Iris pigment epithelial cell (primary cell): ENCODE measurements around the gene ULK1.
"Not testable (repeated sequence)": the region's sequence is repeated elsewhere in the genome, so short reads cannot be mapped to it uniquely, and the experiment has no call there.

Experiments
- DNase-seq: peaks from one replicate; pipeline ENCODE4 v3.0.0-alpha.2; 2011; ENCODE audit warnings: low read depth

The ULK1 gene

GRCh38 chr12:131943389-131943788 is 49.0 kb downstream of the ULK1 start:
- no peak for DNase-seq

DNA sequence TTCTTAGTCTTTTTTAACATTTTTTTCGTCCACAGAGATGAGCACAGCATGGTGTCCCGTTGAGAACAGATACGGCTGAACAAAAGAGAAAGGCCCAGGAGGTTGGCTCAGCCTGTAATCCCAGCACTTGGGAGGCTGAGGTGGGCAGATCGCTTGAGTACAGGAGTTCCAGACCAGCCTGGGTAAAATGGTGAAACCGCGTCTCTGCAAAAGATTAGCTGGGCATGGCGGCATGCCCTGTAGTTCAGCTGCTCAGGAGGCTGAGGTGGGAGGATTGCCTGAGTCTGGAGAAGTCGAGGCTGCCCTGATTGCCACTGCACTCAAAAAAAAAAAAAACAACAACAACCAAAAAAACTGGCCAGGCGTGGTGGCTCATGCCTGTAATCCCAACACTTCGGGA is 49.5 kb downstream of the ULK1 start:
- DNase-seq = no peak

- DNase-seq = no peak
Observed at GRCh38 chr12:131944601-131945251, 50.3 kb downstream of the ULK1 start.

- DNase-seq = no peak
Observed at GRCh38 chr12:131946757-131947156, 52.3 kb downstream of the ULK1 start.

GRCh38 chr12:131947482-131948027 is 53.1 kb downstream of the ULK1 start:
- DNase-seq = no peak

GRCh38 chr12:131948166-131948712 is 53.8 kb downstream of the ULK1 start:
- DNase-seq = no peak

DNA sequence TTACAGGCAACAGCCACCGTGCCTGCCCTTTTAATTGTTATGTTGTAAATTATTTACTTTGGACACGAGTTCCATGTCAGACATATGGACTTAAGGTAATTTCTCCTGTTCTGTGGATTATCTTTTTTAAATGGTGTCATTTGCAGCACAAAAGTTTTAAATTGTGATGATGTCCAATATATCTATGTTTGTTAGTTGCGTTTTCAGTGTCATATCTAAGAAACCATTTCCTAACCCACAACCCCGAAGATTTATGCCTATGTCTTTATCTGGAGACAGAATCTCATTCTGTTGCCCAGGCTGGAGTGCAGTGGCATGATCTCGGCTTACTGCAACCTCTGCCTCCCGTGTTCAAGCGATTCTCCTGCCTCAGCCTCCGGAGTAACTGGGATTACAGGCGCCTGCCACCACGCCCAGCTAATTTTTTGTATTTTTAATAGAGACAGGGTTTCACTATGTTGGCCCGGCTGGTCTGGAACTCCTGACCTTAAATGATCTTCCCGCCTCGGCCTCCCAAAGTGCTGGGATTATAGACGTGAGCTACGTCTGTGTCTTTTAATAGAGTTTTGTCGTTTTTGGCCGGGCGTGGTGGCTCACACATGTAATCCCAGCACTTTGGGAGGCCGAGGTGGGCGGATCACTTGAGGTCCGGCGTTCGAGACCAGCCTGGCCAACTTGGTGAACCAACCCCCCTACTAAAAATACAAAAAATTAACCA is 54.5 kb downstream of the ULK1 start:
- not testable (repeated sequence) for DNase-seq

GRCh38 chr12:131949431-131950181 is 55.2 kb downstream of the ULK1 start, which contains the start of gene EP400:
Gene EP400 (plus strand): TSS chr12:131949942. CDS start chr12:131960620, 10,678 bp downstream.
- DNase-seq = peak; percentile 93

- no peak for DNase-seq
Observed at GRCh38 chr12:131950182-131950913, 55.9 kb downstream of the ULK1 start.

DNA sequence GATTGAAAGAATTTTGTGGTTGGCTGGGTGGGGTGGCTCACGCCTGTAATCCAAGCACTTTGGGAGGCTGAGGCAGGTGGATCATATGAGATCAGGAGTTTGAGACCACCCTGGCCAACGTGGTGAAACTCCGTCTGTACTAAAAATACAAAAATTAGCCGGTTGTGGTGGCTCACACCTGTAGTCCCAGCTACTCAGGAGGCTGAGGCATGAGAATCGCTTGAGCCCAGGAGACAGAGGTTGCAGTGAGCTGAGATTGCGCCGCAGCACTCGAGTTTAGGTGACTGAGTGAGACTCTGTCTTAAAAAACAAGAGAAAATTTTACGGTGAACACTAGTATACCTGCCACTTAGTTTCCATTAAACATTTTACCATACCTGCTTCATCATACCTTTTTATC is 59.4 kb downstream of the ULK1 start:
- not testable (repeated sequence) for DNase-seq

DNA sequence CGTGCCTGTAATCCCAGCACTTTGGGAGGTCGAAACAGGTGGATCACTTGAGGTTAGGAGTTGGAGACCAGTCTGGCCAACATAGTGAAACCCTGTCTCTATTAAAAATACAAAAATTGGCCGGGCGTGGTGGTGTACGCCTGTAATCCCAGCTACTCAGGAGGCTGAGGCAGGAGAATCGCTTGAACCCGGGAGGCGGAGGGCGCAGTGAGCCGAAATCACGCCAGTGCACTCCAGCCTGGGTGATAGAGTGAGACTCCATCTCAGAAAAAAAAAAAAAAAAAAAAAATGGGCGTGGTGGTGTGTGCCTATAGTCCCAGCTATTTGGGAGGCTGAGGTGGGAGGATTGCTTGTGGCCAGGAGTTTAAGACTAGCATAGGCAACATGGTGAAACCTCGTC is 60.0 kb downstream of the ULK1 start:
- not testable (repeated sequence) for DNase-seq

- peak; percentile 17 for DNase-seq
Observed at GRCh38 chr12:131959116-131959515, 64.7 kb downstream of the ULK1 start.

DNA sequence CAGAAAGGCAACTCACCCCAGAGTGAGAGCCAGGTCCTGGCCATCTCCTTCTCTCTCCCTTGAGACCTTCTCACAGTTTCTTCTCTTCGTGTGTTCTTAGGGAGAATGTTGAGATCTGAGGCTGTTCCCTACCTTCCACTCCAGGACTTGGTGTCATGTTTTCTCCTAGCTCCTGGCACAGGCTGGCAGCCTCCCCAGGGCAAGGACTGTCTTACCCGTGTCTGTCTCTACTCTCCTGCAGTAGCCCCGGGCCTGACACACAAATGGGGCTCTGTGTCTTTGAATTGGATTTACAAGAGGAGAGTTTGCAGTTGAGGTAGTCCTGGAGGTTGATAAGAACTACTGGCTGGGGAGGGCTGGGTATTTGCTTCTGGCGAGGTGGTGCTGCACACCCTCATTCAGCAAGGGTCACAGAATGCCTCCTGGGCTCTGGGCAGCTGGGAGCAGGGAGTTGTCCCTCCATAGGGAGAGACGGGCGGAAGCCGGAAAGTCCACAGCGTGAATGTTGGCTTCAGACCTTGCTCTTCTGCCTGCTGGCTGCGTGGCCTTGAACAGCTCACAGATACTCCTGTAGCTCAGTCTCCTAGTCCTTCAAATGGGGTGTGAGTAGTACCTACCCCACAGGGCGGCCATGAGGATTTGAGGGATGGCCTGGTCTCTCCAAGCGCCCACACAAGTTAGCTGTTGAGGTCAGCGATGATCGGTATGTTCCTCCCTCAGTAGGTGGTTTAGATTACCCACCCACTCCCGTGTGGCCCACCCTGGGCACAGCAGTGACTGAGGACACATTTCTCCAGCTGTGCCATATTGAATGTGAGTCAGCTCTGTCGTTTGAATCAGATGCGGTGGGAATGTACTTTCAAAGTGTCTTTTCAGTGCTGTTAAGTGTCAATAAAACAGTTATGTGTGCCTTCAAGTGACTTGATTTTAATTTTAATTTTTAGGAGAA is 65.5 kb downstream of the ULK1 start:
- DNase-seq = no peak

DNA sequence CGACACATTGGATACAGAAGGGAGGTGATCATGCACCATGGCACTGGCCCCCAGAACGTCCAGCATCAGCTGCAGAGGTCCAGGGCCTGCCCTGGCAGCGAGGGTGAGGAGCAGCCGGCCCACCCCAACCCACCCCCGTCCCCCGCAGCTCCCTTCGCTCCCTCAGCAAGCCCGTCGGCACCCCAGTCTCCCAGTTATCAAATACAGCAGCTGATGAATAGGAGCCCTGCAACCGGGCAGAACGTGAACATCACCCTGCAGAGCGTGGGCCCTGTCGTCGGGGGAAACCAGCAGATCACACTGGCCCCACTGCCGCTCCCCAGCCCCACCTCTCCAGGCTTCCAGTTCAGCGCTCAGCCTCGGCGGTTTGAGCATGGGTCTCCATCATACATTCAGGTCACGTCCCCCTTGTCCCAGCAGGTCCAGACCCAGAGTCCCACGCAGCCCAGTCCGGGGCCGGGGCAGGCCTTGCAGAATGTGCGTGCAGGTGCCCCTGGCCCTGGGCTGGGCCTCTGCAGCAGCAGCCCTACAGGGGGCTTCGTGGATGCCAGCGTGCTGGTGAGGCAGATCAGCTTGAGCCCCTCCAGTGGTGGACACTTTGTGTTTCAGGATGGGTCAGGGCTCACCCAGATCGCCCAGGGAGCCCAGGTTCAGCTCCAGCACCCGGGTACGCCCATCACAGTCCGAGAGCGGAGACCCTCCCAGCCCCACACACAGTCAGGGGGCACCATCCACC is 66.3 kb downstream of the ULK1 start:
- DNase-seq = not testable (repeated sequence)

GRCh38 chr12:131961328-131961727 is 66.9 kb downstream of the ULK1 start:
- not testable (repeated sequence) for DNase-seq

- DNase-seq = no peak
Observed at GRCh38 chr12:131962069-131962468, 67.6 kb downstream of the ULK1 start.

DNA sequence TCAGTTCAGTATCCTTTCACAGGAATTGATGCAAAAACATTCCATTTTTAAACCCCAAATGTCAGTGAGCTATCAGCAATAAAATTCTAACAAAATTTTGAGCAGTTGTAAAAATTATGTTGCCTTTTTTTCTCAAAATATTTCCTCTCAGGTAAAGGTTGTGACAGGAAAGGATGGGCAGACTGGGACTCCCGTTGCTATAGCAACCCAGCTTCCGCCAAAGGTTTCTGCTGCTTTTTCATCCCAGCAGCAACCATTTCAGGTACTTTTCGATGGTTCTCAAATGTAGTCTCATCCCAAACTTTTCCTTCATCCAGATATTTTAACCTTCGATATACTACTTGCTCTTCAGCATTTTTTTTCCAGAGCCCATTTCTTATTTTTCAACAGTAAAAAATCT is 69.0 kb downstream of the ULK1 start:
- no peak for DNase-seq

GRCh38 chr12:131965073-131965472 is 70.7 kb downstream of the ULK1 start:
- DNase-seq = no peak

DNA sequence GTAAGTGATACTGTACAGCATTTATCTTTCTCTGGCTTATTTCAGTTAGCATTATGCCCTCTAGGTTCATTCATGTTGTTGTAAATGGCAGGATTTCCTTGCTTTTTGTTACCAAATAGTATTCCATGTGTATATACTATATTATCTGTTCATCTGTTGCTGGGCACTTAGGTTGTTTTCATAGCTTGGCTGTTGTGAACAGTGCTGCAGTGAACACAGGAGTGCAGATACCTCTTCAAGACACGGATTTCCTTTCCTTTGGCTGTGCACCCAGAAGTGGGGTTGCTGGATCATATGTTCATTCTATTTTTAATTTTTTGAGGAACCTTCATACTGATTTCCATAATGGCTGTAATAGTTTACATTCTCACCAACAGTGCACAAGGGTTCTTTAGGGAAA is 76.8 kb downstream of the ULK1 start:
- DNase-seq = no peak
